Ishikawa (cell line): ENCODE measurements around the gene ZNF281.

Experiments used
- CEBPB ChIP-seq: IDR thresholded peaks from 2 replicates; pipeline ENCODE4 v1.6.1; 2012
- CREB1 ChIP-seq: IDR thresholded peaks from 2 replicates; pipeline ENCODE4 v1.6.1; 2012; ENCODE audit warnings: low read depth
- EGR1 ChIP-seq: IDR thresholded peaks from 2 replicates; pipeline ENCODE4 v1.6.1; 2012
- EP300 ChIP-seq: IDR thresholded peaks from 2 replicates; pipeline ENCODE4 v1.6.1; 2012; ENCODE audit warnings: borderline replicate concordance
- FOXM1 ChIP-seq: IDR thresholded peaks from 2 replicates; pipeline ENCODE4 v1.6.1; 2012; ENCODE audit warnings: low read depth, borderline replicate concordance
- MAX ChIP-seq: IDR thresholded peaks from 2 replicates; pipeline ENCODE4 v1.6.1; 2012
- NFIC ChIP-seq: IDR thresholded peaks from 2 replicates; pipeline ENCODE4 v1.6.1; 2012
- RAD21 ChIP-seq: IDR thresholded peaks from 2 replicates; pipeline ENCODE4 v1.6.1; 2012; ENCODE audit warnings: low read depth
- REST ChIP-seq: IDR thresholded peaks from 2 replicates; pipeline ENCODE4 v1.6.1; 2012; ENCODE audit warnings: low read depth, mild to moderate bottlenecking
- TAF1 ChIP-seq: IDR thresholded peaks from 2 replicates; pipeline ENCODE4 v1.6.1; 2012; ENCODE audit warnings: low read depth, mild to moderate bottlenecking
- TCF12 ChIP-seq: IDR thresholded peaks from 2 replicates; pipeline ENCODE4 v1.6.1; 2012; ENCODE audit warnings: low read depth
- TEAD4 ChIP-seq: IDR thresholded peaks from 2 replicates; pipeline ENCODE4 v1.6.1; 2012
- USF1 ChIP-seq: IDR thresholded peaks from 2 replicates; pipeline ENCODE4 v1.6.1; 2012
- YY1 ChIP-seq: IDR thresholded peaks from 2 replicates; pipeline ENCODE4 v1.6.1; 2012; ENCODE audit warnings: low read depth
- ZBTB7A ChIP-seq: IDR thresholded peaks from 2 replicates; pipeline ENCODE4 v1.6.1; 2012; ENCODE audit warnings: low read depth

Gene ZNF281

GRCh38 chr1:200445213-200445612, 35.4 kb upstream of the ZNF281 start:
- TF ChIP-seq CREB1 (no peak), CEBPB (no peak), YY1 (no peak), ZBTB7A (no peak), RAD21 (no peak), TAF1 (no peak), EGR1 (no peak), TCF12 (no peak), USF1 (no peak), FOXM1 (no peak), TEAD4 (no peak)

- no peak for TF ChIP-seq TCF12
- no peak for TF ChIP-seq MAX
- TF ChIP-seq USF1, result no peak
- TF ChIP-seq ZBTB7A, result no peak
Measured at GRCh38 chr1:200444478-200444877, 34.6 kb upstream of the ZNF281 start.

GRCh38 chr1:200443860-200444259, 34.0 kb upstream of the ZNF281 start:
- no peak for TF ChIP-seq EP300
- TF ChIP-seq EGR1, result no peak
- TF ChIP-seq FOXM1, result no peak
- TF ChIP-seq MAX, result no peak
- no peak for TF ChIP-seq ZBTB7A
- no peak for TF ChIP-seq TCF12
- no peak for TF ChIP-seq USF1
- TF ChIP-seq RAD21, result no peak
- TF ChIP-seq TAF1, result no peak
- TF ChIP-seq YY1, result no peak
- TF ChIP-seq NFIC, result no peak

- TF ChIP-seq ZBTB7A (no peak), EGR1 (no peak), TEAD4 (no peak), NFIC (no peak), CEBPB (0 out of 2 replicates have a peak, but pooled peaks have one; percentile 26), USF1 (no peak), TAF1 (no peak), YY1 (no peak)
Measured at GRCh38 chr1:200442537-200443156, 32.8 kb upstream of the ZNF281 start.

- no peak for TF ChIP-seq CEBPB
Measured at GRCh38 chr1:200442023-200442422, 32.2 kb upstream of the ZNF281 start.

GRCh38 chr1:200438911-200439310, 29.1 kb upstream of the ZNF281 start:
- TF ChIP-seq CEBPB (no peak), TCF12 (no peak), EGR1 (no peak), FOXM1 (no peak), USF1 (no peak), TEAD4 (no peak), TAF1 (no peak), YY1 (no peak), REST (no peak), MAX (no peak), RAD21 (no peak), EP300 (no peak)
